ENCODE measurements around the gene INAFM2.

Gene INAFM2

GRCh38 chr15:40365016-40365415 is 41.5 kb downstream of the INAFM2 start:
- TF ChIP-seq CTCF (IDR thresholded peaks at IDR 0.05; ENCODE audit: extremely low read depth, insufficient read depth, missing control alignments): no peak
- in situ Hi-C loops (cut with MboI; ENCODE audit: low pct_unique_long_range_greater_than_20kb, low sequenced_read_pairs, unreplicated experiment): no loop called here

GRCh38 chr15:40365624-40366456 is 42.3 kb downstream of the INAFM2 start:
- in situ Hi-C loops (cut with MboI; ENCODE audit: low pct_unique_long_range_greater_than_20kb, low sequenced_read_pairs, unreplicated experiment): no loop called here
- no peak for TF ChIP-seq CTCF (IDR thresholded peaks at IDR 0.05; ENCODE audit: extremely low read depth, insufficient read depth, missing control alignments)
- no peak for DNase-seq (ENCODE audit: low spot score)

More at GRCh38 chr15:40365016-40365415, 41.5 kb downstream of the INAFM2 start:
- no peak for DNase-seq (ENCODE audit: low spot score)

- in situ Hi-C loops (cut with MboI; ENCODE audit: low pct_unique_long_range_greater_than_20kb, low sequenced_read_pairs, unreplicated experiment): no loop called here
- no peak for TF ChIP-seq CTCF (IDR thresholded peaks at IDR 0.05; ENCODE audit: extremely low read depth, insufficient read depth, missing control alignments)
- DNase-seq (ENCODE audit: low spot score): no peak
Observed at GRCh38 chr15:40366457-40367370, 43.2 kb downstream of the INAFM2 start.

- in situ Hi-C loops (cut with MboI; ENCODE audit: low pct_unique_long_range_greater_than_20kb, low sequenced_read_pairs, unreplicated experiment): no loop called here
- no peak for TF ChIP-seq CTCF (IDR thresholded peaks at IDR 0.05; ENCODE audit: extremely low read depth, insufficient read depth, missing control alignments)
- no peak for DNase-seq (ENCODE audit: low spot score)
Observed at GRCh38 chr15:40367371-40367685, 43.8 kb downstream of the INAFM2 start.

GRCh38 chr15:40367686-40368611 is 44.5 kb downstream of the INAFM2 start:
- TF ChIP-seq CTCF (IDR thresholded peaks at IDR 0.05; ENCODE audit: extremely low read depth, insufficient read depth, missing control alignments): peak; percentile 86
- in situ Hi-C loops (cut with MboI; ENCODE audit: low pct_unique_long_range_greater_than_20kb, low sequenced_read_pairs, unreplicated experiment): no loop called here
- DNase-seq (ENCODE audit: low spot score): peak; percentile 95
